Activated CD8-positive, alpha-beta memory T cell treated with anti-CD3 and anti-CD28 coated beads, Interleukin-2, amount 50 U/mL, for 24 hours (primary cell): Measurements from ENCODE around the gene ATP2C2.
"Not testable (repeated sequence)": the region's sequence is repeated elsewhere in the genome, so short reads cannot be mapped to it uniquely, and the experiment has no call there.

Experiments
- DNase-seq: peaks from one replicate; pipeline ENCODE4 v3.0.0-alpha.2; 2020; ENCODE audit errors: extremely low read depth

ATP2C2 gene

DNA sequence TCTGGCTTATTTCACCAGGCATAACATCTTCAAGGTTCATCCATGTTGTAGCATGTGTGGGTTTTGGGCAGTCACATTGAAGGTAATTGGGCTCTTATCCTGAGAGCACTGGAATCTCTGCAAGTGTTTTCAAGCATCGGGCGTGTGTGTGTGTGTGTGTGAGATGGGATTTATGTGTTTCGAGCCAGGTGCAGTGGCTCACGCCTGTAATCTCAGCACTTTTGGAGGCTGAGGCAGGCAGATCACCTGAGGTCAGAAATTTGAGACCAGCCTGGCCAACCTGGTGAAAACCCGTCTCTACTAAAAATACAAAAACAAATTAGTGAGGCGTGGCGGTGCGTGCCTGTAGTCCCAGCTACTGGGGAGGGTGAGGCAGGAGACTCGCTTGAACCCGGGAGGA is 27.7 kb downstream of the ATP2C2 start:
- not testable (repeated sequence) for DNase-seq

GRCh38 chr16:84396537-84397008 is 28.2 kb downstream of the ATP2C2 start:
- no peak for DNase-seq

DNA sequence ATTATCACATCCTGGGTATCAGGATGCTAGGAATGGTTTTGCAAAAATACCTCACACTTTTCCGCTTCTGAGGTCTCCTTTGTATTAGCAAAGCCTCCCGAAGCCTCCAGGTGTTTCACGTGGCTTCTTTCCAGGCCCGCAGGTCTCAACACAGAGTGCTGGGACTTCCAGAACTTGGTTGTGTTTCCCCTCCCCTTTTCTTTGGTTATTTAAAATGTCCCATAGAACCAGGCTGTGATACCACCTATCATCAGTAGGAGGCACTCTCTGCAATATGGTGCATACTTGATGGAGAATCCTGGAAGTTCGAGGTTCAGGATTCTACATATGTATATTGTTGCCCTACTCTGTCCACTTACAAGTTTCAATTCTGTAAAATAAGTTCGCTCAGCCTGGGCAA is 28.8 kb downstream of the ATP2C2 start:
- DNase-seq = no peak

- DNase-seq = no peak
Observed at GRCh38 chr16:84398701-84399100, 30.4 kb downstream of the ATP2C2 start.

DNA sequence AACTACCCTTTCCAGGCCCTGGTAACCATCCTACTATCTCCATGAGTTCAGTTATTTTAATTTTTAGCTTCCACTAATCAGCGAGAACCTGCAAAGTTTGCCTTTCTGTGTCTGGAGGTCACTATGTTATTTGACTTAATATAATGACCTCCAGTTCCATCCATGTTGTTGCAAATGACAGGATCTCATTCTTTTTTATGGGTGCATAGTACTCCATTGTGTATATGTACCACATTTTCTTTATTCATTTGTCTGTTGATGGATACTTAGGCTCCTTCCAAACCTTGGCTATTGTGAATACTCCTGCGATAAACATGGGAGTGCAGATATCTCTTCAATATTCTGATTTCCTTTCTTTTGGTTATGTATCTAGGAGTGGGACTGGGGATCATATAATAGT is 31.6 kb downstream of the ATP2C2 start:
- not testable (repeated sequence) for DNase-seq

- not testable (repeated sequence) for DNase-seq
Observed at GRCh38 chr16:84403435-84403834, 35.1 kb downstream of the ATP2C2 start.

- DNase-seq = no peak
Observed at GRCh38 chr16:84404324-84404723, 36.0 kb downstream of the ATP2C2 start.

- DNase-seq = no peak
Observed at GRCh38 chr16:84404936-84405639, 36.8 kb downstream of the ATP2C2 start.

DNA sequence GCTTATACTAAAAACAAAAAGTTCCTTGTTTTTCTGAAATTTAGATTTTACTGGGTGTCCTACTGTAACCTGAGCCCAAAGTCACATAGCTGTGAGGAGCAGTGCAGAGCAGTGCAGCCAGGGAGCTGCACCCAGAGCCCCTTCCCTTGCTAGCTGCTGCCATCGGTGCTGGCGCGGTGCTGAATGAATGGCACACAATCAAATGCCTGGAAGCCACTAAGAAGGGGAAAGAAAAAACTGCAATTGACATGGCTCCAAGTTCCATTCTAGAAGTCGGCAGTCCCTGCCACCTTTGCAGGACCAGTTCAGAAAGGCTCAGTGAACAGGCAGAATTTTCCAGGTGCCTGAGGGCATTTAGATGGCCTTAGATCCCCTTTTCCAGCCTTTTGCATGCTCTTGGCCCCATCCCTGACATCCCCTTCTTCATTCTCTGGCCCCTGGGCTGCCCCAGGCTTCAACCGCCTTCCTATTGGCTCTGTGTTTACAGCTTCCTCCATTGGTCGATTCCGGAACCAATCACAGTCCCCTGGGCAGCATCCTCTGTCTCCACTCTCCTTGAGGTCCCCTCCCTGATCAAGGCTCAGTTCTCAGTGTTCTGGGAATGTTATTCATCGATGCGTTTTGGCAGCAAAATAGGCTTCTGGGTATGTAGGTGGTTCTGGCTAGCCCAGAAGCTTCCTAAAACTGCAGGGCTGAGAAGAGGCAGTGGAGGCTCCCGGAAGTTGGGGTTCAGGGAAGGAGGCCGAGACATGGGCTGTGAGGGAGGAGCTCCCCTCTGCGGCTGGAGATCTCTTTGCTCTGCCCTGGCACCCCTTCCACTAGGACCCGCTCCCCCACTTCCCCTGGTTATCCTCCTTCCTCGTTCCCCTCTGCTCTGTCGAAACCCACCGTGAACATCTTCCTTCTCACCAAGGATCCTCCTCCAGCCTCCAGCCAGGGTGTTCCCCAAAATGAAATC is 37.9 kb downstream of the ATP2C2 start:
- no peak for DNase-seq

DNA sequence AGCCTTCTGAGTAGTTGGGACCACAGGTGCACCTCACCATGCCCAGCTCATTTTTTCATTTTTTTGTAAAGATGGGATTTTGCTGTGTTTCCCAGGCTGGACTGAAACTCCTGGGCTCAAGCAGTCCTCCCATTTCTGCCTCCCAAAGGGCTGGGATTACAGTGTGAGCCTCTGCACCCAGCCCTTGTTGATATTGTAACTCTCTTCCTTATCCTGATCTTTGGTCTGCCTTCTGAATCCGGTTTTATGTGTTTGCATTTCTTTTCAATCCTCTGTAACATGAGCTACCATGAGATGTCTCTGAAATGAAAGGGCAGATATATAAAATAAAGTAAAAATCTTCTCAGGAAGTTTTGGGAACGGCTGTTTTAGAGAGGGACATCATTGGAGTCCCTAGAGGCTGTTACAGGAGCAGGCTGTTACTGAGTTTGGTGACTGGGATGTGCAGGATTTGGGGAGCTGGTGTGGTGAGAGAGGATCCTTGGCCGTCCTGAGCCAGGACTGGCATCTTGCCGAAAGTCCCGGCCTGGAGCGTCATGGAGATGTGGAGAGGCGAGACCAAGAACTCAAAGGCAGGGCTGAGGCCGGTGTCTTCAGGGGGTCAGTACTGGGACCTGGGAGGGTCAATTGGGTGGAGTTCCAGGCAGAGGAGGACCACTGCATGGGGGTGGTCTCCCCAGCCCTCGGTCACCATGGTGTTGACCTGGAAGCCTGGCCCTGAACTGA is 39.4 kb downstream of the ATP2C2 start:
- no peak for DNase-seq

DNA sequence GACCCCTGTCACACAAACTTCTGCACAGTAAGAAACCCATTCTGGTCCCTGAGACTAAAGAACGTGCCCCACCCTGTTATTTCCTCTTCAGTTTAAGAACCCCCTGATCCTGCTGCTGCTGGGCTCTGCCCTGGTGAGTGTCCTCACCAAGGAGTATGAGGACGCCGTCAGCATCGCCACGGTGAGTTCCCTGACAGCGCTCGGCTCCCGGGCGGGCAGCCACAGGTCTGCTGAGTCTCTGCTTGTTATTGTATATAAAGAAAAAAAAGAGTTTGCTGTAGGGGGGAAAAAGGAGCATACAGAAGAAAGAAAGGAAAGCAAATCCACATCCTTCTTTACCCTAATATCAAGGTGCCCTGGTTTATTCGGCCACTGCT is 40.0 kb downstream of the ATP2C2 start:
- no peak for DNase-seq

GRCh38 chr16:84408856-84409255 is 40.5 kb downstream of the ATP2C2 start:
- no peak for DNase-seq

DNA sequence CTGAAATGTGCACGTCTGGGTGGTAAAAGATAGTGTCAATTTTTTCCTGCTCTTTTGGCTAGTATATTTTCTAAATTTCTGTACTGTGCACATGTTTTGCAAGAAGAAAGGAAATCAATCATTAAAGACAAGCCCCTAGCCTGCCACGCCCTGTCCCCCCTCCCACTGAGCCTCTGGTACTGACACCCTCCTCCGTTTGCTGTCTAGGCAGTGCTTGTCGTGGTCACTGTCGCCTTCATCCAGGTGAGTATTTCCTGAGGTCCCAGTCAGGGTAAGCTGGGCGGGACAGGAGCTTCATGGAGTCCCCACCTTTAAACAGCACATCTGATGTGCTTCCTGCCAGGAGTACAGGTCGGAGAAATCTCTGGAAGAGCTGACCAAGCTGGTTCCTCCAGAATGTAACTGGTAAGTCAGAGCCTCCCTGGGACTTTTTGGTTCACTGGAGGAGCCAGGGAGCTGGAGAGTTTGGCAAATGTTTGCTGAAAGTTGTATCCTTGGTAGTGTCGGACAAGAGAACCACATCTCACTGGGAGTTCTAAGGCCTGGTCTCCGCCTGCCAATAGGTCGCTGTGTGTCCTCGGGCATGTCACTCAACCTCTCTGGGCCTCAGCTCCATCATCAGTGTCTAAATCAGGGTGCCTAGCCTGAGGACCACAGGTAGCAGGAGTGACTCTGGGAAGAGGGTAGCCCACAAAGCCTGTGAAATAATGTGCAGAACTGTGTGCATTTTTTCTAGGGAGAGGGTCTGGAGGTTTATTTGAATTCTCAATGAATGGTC is 42.2 kb downstream of the ATP2C2 start:
- DNase-seq = no peak

DNA sequence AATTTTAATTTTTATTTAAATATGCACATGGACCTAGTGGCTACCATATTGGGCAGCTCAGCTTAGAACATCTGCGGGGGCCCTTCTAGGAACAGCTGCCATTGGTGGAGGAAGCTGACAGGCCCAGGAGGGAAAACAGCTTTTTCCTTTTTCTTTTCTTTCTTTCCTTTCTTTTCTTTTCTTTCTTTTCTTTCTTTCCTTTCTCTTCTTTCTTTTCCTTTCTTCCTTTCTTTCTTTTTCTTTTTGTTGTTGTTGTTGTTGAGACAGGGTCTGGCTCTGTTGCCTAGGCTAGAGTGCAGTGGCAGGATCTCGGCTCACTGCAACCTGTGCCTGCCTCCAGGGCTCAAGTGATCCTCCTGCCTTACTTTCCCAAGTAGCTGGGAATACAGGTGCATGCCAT is 43.4 kb downstream of the ATP2C2 start:
- no peak for DNase-seq

DNA sequence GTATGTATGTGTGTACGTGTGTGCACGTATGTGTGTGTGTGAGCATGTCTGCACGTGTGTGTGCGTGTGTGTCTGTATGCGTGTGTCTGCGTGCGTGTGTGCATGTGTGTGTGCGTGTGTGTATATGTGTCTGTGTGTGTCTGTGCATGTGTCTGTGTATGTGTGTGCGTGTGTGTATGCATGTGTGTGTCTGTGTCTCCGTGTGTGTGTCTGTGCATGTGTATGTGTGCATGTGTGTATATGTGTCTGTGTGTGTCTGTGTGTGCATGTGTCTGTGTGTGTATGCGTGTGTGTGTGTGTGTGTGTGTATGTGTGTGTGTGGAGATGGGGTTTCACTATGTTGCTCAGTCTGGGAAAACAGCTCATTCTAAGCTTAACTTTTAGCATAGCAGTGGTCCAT is 43.9 kb downstream of the ATP2C2 start:
- DNase-seq = no peak

DNA sequence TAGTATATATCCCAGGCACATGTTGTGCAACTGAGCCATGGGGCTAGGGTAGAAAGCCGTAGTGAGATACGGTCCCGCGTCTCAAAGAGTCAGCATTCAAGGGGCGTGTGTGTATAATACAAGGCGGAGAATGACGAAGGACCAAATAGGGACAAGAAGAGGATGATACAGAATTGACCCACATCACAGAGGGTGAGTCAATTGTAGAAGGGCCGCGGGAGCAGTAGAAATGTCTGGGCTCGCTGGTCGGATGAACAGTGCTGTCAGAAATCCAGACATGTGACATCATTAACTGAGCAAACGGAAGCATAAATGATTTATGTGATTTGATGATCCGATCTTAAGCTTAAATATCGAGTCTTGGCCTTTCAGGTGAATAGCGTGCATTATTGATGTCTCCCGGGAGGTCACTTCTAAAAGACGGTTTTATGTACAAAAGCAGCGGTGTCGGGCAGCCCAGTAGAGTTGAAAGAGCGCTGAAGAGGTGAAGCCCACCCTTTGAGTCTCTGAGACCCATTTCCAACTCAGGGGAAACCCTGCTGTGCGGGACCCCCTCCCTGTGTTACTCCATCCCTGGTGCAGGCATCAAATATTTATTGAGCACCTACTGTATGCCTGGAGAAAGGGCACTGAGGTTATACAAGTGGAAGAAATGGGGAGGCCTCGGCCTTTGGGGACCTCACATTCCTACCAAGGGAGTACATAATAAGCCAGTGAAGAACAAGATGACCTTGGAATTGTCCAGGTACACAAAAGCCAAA is 45.1 kb downstream of the ATP2C2 start:
- DNase-seq = no peak

DNA sequence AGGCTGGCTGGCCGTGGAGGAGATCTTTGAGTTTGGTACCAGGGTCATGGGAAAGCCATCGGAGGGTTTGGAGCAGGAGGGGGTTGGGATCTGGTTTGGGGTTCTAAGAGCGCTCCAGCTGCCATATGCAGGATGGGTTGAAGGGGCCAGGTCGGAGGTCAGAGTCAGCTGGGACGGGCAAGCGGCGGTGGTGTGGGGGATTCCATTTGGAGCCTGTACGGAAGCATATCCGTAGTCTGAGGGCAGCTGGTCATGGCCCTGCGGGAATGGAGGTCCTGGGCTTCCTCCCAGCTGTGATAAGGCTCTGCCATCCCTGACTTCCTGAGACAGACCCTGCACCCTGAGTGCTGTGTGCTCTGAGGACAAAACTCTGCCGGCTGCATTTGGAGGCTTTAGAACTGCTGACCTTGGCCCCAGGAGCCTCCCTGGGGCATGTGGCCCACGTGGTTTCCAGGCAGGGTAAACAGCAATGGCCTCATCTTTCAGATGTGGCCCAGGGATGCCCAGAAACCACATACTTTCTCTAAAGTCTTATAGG is 46.5 kb downstream of the ATP2C2 start:
- DNase-seq = no peak

- DNase-seq = no peak
Observed at GRCh38 chr16:84416407-84417321, 48.3 kb downstream of the ATP2C2 start.
